IPS-15b (cell line): ENCODE measurements around the gene LIFR.

Experiments
- H3K27me3 ChIP-seq: one replicate; pipeline ENCODE4 v1.6.1; 2013; ENCODE audit warnings: low read length; ENCODE audit not compliant: control insufficient read depth, insufficient read depth
- H3K36me3 ChIP-seq: one replicate; pipeline ENCODE4 v1.6.1; 2013; ENCODE audit warnings: low read length; ENCODE audit not compliant: control insufficient read depth, insufficient read depth
- H3K4me1 ChIP-seq: one replicate; pipeline ENCODE4 v1.6.1; 2013; ENCODE audit warnings: mild to moderate bottlenecking, low read length; ENCODE audit not compliant: control insufficient read depth, insufficient read depth
- H3K4me3 ChIP-seq: one replicate; pipeline ENCODE4 v1.5.1; 2013; ENCODE audit warnings: low read depth, low read length
- H3K9ac ChIP-seq: one replicate; pipeline ENCODE4 v1.6.1; 2013; ENCODE audit warnings: low read depth, mild to moderate bottlenecking, low read length
- H3K9me3 ChIP-seq: one replicate; pipeline ENCODE4 v1.6.1; 2013; ENCODE audit warnings: mild to moderate bottlenecking, low read length; ENCODE audit not compliant: control insufficient read depth, insufficient read depth

LIFR gene

GRCh38 chr5:38556088-38556598 is 303 bp downstream of the LIFR start:
- H3K36me3 ChIP-seq: no peaks in the 10 kb centered on the region
- peaks cover 9% of the 10 kb centered on the region for H3K27me3 ChIP-seq
- H3K9me3 ChIP-seq: no peaks in the 10 kb centered on the region
- H3K4me3 ChIP-seq: peak overlapping the region; percentile 62
- H3K9ac ChIP-seq: no peak overlapping the region
- H3K4me1 ChIP-seq: peaks cover 8% of the 10 kb centered on the region

DNA sequence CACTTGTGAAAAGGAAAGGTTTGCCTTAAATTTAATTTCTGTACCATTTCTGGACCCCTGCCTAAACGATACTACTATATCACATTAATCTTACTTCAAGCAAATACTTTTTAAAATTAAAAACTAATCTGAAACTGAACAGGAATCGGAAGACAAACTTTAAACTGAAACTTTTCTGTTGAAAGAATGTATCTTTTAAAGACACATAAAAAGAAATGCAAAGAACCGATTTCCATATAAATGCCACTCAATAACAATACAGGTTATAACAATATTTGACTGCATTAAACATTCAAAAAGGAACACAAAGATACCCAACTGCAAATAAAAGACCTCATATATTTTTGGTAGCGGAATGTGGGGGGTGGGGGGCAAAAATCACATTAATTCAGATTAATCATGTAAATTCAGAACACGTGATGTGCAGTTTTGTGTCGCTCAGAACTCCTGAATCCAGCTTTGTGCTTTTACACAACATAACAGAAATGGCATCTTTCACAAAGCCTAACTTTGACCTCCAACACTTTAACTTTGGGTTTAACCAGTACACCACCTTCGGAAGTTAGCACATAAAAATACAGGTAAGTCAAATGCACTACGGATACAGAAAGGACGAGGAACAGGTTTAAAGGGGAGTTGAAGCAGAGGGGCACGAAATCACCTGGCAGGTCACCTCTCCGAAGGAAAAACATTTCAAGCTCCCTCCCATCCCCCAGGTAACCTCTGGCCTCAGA is 925 bp downstream of the LIFR start:
- Histone ChIP-seq H3K36me3 (no peaks in the 10 kb centered on the region), H3K27me3 (peaks cover 9% of the 10 kb centered on the region), H3K9me3 (no peaks in the 10 kb centered on the region), H3K4me3 (peak overlapping the region; percentile 62), H3K4me1 (peaks cover 10% of the 10 kb centered on the region), H3K9ac (no peak overlapping the region)

DNA sequence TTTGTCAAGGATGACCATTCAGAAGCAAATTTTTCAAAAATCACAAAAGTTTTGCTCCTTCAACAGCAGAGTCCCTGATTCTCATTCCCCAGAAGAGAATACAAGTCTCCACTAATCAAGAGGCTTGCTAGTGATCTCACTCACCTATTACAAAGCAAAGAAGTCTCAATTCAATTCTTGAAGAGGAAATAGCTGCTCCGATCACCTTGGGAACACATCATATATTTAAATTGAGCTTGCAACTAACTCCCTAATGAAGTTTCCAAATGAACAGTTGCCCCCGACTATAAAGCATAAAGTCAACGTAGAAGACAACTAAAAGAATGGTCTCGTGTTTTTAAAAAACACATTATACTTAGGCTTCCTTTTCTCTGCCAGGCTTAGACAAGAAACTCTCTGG is 1.6 kb downstream of the LIFR start:
- H3K9ac ChIP-seq: no peak overlapping the region
- no peaks in the 10 kb centered on the region for H3K9me3 ChIP-seq
- peaks cover 9% of the 10 kb centered on the region for H3K27me3 ChIP-seq
- H3K36me3 ChIP-seq: no peaks in the 10 kb centered on the region
- H3K4me3 ChIP-seq: peak overlapping the region; percentile 62
- H3K4me1 ChIP-seq: peaks cover 10% of the 10 kb centered on the region

- Histone ChIP-seq H3K4me3 (no peak overlapping the region), H3K27me3 (peaks cover 9% of the 10 kb centered on the region), H3K9me3 (no peaks in the 10 kb centered on the region), H3K4me1 (peaks cover 10% of the 10 kb centered on the region), H3K9ac (no peak overlapping the region), H3K36me3 (no peaks in the 10 kb centered on the region)
These were observed 2.0 kb downstream of the LIFR start for GRCh38 chr5:38554403-38554802.

GRCh38 chr5:38553001-38553521 is 3.4 kb downstream of the LIFR start:
- Histone ChIP-seq H3K9me3 (no peaks in the 10 kb centered on the region), H3K27me3 (peaks cover 5% of the 10 kb centered on the region), H3K4me1 (peaks cover 10% of the 10 kb centered on the region), H3K9ac (no peak overlapping the region), H3K4me3 (no peak overlapping the region), H3K36me3 (no peaks in the 10 kb centered on the region)

GRCh38 chr5:38551030-38552017 is 5.1 kb downstream of the LIFR start:
- Histone ChIP-seq H3K36me3 (no peaks in the 10 kb centered on the region), H3K4me1 (peaks cover 7% of the 10 kb centered on the region), H3K9ac (no peak overlapping the region), H3K9me3 (no peaks in the 10 kb centered on the region), H3K4me3 (no peak overlapping the region), H3K27me3 (no peaks in the 10 kb centered on the region)

DNA sequence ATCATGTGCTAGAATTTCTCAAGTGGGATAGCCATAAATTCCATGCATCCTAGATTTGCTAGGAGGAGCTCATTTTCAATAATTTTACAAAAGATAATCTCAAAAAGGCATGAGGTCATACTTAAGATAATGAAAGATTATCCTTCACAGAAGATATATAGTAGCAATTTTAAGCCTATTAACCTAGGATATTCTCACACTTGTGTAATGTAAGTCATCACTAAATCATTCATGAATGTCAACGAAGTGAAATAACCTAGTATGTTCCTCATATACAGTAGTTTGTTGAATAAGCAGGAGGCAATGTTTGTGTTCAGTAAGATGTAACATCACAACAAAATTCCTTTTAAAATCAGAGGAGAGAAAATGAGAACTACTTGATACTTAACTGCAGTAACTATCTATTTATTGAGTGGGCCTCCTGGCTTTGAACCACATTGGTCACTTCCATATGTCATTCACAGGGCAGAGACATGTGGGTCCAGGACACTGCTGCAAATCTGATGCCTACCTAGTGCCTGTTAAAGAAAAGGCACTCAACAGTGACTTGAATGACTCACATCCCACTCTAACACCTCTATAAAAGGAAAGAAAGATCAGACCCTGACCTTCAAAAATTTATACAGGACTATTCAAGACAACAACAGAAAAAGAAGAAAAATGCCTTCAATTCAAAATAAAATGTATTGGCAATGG is 8.2 kb downstream of the LIFR start:
- H3K27me3 ChIP-seq: no peaks in the 10 kb centered on the region
- H3K4me1 ChIP-seq: peaks cover 4% of the 10 kb centered on the region
- no peak overlapping the region for H3K9ac ChIP-seq
- H3K9me3 ChIP-seq: no peaks in the 10 kb centered on the region
- H3K4me3 ChIP-seq: no peak overlapping the region
- no peaks in the 10 kb centered on the region for H3K36me3 ChIP-seq

DNA sequence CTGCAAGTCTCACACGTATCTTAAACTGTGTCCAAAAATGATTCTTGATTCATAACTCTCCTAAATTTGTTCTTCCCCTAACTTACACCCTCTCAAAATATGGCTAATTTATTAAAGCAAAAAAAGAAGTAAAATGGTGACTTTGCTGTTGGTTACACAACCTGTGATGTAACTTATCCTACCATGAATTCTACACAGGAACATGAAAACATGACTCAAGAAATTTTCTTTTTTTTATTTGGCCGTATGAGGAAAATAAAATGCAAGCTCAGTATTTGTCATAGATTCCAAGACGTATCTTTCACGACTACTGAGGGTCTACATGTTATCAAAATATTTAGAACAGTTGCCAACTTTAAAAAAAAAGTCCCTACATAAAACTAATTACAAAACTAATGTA is 9.2 kb downstream of the LIFR start:
- no peaks in the 10 kb centered on the region for H3K9me3 ChIP-seq
- H3K27me3 ChIP-seq: no peaks in the 10 kb centered on the region
- H3K4me1 ChIP-seq: peaks cover 4% of the 10 kb centered on the region
- H3K4me3 ChIP-seq: no peak overlapping the region
- H3K36me3 ChIP-seq: no peaks in the 10 kb centered on the region
- H3K9ac ChIP-seq: no peak overlapping the region

DNA sequence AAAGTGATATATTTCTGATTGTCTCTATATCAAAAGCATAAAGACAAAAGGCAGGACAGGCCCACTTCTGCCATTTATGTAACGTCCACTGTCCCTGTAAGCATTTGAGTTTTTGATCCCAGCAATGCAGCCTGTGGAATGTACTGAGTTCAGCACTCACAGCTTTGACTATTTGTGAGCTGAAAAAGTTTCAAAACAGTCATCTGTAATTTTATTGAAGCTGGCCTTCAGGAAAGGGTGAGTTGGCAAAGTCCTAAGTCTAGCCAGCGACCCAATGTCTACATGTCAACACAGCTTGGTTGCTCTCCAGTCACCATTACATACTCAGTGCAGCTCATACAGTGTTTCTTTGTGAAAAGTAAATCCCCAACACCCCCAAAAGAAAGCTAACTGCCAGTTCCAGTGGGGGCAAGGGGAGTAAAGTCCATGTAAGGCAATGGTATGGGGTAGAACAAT is 9.7 kb downstream of the LIFR start:
- H3K9ac ChIP-seq: no peak overlapping the region
- H3K4me3 ChIP-seq: no peak overlapping the region
- H3K4me1 ChIP-seq: peaks cover 4% of the 10 kb centered on the region
- H3K27me3 ChIP-seq: no peaks in the 10 kb centered on the region
- H3K36me3 ChIP-seq: no peaks in the 10 kb centered on the region
- no peaks in the 10 kb centered on the region for H3K9me3 ChIP-seq

GRCh38 chr5:38543886-38544285 is 12.6 kb downstream of the LIFR start:
- no peaks in the 10 kb centered on the region for H3K4me1 ChIP-seq
- no peaks in the 10 kb centered on the region for H3K36me3 ChIP-seq
- no peaks in the 10 kb centered on the region for H3K9me3 ChIP-seq
- no peak overlapping the region for H3K4me3 ChIP-seq
- no peaks in the 10 kb centered on the region for H3K27me3 ChIP-seq
- H3K9ac ChIP-seq: no peak overlapping the region

GRCh38 chr5:38543074-38543473 is 13.4 kb downstream of the LIFR start:
- no peaks in the 10 kb centered on the region for H3K36me3 ChIP-seq
- no peaks in the 10 kb centered on the region for H3K27me3 ChIP-seq
- H3K9ac ChIP-seq: no peak overlapping the region
- no peak overlapping the region for H3K4me3 ChIP-seq
- peaks cover 2% of the 10 kb centered on the region for H3K4me1 ChIP-seq
- H3K9me3 ChIP-seq: no peaks in the 10 kb centered on the region
